ENCODE measurements around the gene CLSTN2.

DNA sequence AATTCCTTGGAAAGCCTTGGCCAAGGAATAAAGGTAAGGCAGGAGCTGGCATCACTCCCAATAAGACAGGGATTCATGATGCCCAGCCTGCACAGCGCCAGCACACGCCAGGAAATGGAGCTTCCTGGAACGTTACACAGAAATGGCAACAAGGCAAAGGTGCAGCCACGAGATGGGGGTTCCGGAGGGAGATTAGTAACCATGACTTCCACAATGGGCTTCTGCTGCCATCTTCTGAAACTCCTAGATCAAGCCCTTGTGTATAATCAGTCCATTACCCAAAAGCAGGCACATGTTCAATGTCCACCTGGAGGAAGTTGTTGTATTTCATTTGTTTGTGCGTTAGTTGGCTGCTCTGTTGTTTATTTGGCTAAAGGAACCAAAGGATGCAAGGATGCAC, 611.7 kb downstream of the CLSTN2 start:
- TF ChIP-seq, protein P1, sequence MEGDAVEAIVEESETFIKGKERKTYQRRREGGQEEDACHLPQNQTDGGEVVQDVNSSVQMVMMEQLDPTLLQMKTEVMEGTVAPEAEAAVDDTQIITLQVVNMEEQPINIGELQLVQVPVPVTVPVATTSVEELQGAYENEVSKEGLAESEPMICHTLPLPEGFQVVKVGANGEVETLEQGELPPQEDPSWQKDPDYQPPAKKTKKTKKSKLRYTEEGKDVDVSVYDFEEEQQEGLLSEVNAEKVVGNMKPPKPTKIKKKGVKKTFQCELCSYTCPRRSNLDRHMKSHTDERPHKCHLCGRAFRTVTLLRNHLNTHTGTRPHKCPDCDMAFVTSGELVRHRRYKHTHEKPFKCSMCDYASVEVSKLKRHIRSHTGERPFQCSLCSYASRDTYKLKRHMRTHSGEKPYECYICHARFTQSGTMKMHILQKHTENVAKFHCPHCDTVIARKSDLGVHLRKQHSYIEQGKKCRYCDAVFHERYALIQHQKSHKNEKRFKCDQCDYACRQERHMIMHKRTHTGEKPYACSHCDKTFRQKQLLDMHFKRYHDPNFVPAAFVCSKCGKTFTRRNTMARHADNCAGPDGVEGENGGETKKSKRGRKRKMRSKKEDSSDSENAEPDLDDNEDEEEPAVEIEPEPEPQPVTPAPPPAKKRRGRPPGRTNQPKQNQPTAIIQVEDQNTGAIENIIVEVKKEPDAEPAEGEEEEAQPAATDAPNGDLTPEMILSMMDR (IDR thresholded peaks at IDR 0.05; ENCODE audit: insufficient read depth, low read depth, low read length): no peak
- no peak for TF ChIP-seq EZH2 (IDR thresholded peaks at IDR 0.05; ENCODE audit: insufficient read depth, low read length)
